GM18909 (cell line): ENCODE measurements around the gene ZNF346.

ENCODE experiments used
- ATAC-seq: cut with Tn5 transposase; IDR thresholded peaks from one replicate; pipeline ENCODE4 v1.9.1; 2021; ENCODE audit warnings: mild to moderate bottlenecking; ENCODE audit not compliant: unreplicated experiment, poor library complexity

The ZNF346 gene

DNA sequence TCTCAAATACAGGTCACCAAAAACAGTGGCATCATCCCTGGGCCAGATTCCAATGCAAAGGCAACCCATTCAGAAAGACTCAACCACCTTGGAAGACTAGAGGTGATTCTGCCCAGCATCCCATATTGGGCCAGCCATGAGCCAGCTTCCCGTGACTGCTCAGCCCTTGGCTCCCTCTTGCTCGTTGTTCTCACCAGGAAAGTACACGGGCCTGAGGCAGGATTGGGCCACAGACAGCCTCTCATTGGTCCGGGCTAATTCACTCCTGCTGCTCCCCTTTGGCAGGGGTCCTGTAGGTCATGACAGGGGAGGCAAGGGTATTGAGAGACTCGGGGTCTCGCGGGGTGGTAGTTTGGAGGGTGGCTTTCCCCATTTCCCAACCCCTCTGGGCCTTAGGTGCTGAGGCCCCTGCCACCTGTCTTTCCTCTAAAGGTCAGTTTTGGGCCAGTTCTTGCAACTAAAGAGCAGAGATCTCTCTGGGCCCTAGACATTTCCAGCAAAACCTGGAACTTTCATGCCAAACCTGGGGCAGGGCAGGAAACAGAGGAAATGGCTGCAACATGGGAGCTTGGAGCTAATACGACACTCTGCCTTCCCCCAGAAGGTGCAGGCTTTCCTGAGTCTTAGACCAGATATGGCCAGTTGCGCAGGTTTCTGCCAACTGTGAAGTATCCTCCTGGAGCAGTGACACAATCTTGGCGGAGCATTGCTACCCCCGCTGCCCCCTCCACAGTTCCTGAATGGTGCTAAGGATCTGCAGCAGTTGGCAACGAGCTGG, 42.2 kb downstream of the ZNF346 start:
- no peak for ATAC-seq

DNA sequence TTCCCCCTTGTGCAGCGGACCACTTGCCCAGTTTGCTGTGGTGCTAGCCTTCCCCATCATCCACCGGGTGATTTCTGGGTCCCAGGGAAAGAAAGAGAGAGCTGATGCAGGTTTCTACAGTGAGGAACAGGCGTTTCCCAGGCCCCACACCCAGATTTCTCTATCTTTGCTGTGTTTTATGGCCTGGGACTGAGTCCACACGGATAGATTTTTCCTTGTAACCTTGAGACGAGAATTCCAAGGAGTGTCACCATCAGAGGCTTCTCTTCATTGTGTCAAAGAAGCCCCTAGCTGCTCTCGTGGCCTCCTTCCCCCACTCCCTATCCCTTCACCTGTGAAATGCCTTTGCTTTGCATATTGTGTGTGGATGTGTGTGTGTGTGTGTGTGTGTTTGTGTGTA, 43.0 kb downstream of the ZNF346 start:
- ATAC-seq = no peak

DNA sequence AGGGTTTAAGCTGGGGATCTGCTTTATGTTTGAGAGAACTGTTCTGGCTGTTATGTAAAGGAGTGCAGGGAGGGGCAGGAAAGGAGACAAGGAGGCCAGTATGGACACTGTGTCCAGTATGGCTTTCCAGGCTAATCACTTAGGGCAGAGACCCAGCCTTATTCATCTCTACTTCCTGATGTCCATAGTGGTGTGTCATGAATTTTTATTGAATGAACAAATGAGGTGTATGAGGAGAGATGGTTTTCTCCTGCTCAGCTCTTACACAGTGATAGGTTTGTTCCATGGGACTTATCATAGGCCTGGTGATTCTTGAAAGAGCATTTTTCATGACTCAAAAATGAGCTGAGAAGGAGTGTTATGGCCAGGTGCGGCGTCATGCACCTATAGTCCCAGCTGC, 43.7 kb downstream of the ZNF346 start:
- no peak for ATAC-seq

DNA sequence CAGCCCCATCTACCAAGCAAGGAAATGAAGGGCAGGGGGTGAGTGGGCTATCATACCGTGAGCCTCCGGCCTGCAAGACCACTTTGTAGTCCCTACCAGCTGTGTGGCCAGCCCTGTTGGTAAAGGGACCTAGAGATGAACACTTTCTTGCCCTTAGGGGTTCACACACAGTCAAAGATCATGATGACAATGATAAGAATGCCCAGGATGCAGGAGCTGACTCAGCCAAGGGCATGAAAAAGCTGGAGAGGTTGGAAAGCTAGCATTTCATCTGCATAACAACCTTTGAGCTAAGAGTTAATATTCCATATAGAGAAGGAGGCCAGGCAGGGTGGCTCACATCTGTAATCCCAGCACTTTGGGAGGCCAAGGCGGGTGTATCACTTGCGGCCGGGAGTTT, 45.0 kb downstream of the ZNF346 start:
- no peak for ATAC-seq

DNA sequence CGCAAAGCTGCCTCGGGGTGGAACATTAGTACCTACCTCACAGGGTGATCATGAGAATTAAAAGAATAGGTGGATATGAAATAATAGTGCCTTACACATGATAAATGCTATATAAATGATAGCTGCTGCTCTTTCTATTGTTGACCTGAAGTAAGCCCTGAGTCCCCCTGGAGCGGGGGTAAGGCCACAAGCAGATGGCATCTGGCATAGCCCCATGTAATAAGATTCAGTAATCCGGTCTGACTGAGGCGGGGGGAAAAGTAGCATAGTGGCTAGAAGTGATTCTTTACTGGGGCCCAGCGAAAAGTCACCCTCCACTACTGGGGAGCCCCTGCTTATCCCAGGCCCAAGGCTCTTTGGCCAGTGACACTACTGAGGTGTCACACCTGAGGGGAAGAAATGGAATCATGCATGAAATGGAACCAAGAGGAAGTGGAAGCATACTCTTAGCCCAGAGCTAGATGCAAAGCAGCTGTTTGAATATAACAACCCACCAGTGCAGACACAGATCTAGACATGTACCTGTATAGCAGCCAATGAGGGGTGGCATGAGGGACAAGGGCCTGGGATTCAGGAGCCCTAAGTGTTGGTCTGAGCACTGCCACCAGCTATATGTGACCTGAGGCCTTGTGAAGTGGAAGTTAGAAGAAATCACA, 48.2 kb downstream of the ZNF346 start:
- no peak for ATAC-seq

DNA sequence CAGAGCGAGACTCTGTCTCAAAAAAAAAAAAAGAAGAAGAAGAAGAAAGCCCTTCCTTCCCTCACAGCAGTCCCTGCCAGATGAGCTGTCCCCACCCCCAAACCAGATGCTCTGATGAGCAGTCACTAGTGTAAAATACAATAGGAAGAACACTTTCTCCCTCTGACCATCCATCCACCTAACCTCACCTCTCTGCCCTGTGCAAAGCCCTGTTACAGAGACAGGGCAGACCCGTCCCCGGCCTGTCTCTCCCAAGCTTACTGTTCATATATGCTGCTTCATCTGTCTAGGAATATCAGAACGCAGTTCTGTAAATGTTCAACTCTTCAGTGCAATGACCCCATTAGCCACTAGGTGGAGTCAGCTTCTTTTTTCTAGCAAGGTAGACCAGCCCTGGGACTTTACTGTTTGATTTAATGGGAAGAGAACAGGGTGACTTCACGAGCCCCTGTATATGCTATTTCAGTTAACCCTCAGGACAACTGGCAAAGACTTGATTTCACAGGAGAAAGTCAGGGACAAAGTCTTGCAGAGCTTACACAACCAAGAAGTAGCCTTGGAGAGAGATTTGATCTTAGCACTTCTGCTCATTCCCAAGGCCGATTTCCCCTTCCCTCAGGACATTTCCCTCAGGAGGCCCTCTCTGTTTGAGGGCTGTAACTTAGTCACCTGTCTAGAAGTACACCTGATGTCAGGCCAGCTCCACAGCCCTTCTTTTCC, 49.3 kb downstream of the ZNF346 start:
- peak; percentile 65 for ATAC-seq

DNA sequence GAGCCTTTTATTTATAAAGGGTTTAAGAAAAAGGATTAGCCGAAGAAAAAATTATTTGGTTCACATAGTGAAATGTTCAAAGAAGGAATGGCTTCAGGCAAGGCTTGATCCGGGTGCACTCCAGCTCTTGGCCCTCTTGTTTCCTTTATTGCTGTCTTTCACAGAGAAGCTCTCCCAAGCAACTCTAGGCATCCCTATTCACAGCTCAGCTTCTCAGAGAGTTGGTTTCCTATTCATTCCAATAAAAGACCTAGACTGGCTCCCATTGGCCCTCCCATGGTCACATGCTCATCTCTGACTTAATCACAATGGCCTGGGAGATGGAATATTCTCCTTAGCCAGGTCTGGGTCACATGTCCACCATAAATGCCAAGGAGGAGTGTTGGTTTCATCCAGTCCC, 54.8 kb downstream of the ZNF346 start:
- no peak for ATAC-seq

DNA sequence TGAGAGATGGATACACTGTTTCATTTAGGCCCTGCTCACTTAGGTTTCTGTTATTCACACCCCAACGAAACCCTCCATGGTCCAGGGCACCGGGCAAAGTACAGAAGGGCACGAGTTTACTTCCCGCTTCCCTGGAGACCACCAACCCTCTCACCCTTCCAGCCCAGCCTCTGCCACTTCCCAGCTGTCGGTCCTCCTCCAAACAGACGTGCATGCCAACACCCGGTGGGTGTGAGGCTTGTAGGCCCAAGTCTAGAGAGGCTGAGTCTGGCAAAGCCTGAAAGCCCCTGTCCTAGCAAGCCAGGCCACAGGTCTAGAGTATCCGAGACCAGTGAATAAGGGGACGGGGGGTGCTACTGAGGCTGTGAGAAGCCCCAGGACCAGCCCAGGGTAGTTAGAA, 57.1 kb downstream of the ZNF346 start:
- no peak for ATAC-seq

DNA sequence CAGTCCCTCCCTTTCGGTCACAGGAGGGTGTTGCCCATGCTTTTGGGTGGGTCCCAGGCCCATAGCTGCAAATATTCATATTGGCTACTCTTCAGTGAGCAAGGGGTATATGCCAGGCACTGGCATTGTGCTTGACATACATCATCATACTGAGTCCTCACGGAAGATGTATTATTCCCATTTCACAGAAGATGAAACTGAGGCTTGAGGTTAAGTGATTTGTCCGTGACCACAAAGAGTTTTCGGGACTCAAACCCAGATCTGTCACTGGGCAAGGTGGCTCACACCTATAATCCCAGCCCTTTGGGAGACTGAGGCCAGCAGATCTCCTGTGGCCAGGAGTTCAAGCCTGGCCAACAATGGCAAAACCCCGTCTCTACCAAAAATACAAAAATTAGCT, 57.8 kb downstream of the ZNF346 start:
- no peak for ATAC-seq

DNA sequence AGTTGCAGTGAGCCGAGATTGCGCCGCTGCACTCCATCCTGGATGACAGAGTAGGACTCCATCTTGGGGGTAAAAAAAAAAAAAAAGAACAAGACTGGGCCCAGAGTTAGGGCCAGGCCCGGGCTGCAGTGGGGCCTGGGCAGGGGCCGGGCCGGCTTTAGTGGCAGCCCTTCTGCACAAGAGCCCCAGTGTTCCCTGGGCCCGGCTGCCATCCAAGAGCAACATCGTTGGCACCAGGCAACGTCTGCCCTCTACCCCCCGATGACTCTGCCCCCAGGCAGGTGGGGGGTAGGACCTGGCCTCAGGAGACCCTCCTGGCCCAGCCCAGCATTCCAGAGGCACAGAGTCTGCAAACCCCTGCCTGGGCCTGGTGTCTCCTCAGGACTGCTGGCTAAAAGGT, 59.4 kb downstream of the ZNF346 start:
- no peak for ATAC-seq

DNA sequence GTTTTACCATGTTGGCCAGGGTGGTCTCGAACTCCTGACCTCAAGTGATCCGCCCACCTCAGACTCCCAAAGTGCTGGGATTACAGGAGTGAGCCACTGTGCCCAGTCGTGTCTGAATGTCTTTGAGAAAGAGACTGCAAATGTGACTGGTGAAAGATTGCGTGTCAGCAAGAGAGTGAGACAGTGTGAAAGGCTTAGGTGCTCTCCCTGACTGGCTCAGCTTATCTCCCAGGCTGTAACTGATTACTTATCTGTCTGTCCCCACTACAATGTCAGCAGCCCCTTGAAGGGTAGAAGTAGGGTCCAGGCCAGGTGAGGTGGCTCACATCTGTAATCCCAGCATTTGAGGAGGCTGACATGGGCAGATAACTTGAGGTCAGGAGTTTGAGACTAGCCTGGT, 60.9 kb downstream of the ZNF346 start:
- ATAC-seq = no peak

DNA sequence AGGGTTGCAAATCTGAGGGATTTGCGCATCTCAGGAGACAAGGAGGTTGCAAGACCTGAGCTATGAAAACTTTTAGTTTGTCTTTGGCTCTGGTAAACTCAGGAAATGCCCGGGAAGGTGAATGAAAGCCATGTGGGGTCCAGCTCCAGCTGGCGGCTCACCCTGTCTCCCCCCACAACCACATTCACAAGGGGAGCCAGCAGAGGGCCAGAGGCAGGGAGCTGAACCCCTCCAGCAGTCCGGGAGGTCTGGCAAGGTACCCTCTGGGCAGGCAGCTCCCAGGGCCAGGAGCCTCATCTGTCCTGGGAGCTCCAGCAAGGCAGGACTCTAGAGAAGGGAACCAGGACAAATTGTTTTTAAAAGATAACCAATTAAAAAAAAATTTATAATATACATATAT, 61.7 kb downstream of the ZNF346 start:
- ATAC-seq = no peak

DNA sequence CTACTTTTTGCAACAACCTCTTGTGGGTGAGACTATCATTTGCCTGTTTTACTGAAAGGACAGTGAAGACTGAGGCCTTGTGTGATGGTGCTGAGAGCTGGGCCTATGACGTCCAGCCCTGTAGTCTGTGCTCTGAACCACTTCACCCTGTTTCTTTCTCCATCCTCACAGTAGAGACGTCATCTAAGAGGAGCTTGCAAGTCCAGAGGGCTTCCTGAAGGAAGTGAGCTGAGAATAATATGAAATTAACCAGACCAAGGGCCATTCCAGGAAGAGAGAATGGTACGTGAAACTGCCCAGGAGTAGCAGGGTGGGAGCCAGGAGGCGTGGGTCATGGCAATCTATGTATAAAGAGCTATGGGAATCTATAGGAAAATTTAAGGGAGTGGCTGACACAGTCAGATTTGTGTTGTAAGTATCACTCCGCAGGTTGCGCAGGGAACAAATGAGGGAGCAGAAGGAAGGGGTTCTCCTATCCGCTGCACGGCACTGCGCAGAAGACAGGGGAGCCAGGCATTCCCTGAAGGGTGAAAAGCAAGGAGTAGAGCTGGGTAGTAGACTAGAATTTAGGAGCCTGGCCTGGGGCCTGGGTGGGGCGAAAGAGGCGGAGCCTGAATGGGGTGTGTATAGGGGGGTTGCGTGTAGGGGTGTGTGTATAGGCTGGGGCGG, 63.6 kb downstream of the ZNF346 start:
- ATAC-seq = no peak

DNA sequence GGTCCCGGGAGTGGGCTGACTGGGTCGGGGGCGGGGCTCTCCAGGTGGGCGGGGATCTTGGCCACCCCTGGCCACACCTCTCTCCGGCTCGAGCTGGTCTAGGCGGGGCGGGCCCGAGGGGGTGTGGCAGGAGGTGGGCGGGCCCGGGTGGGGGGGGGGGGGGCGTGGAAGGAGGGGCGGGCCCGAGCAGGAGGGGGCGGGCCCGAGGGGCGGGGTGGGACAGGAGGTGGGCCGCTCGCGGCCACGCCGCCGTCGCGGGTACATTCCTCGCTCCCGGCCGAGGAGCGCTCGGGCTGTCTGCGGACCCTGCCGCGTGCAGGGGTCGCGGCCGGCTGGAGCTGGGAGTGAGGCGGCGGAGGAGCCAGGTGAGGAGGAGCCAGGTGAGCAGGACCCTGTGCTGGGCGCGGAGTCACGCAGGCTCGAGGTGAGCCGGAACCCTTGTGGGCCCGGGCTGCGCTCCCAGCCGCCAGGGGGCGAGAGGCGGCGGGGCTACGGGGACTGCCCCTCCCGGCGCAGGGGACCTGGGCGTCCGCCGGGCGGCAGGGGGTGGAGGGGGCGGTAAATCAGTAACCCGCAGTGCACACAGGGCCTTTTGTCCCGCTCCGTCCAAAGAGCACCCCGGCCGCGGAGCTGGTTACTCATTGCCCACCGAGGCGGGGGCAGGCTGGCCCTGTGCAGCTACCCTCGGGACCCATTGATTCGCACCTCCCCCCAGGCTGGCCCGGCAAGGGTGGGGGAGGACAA, 64.3 kb downstream of the ZNF346 start, which contains the start of gene FGFR4:
TSS of gene FGFR4 (plus strand) at position 262 of the 744 bp plus-strand sequence. CDS start 2,688 bp downstream, outside the sequence.
- ATAC-seq = peak; percentile 75

DNA sequence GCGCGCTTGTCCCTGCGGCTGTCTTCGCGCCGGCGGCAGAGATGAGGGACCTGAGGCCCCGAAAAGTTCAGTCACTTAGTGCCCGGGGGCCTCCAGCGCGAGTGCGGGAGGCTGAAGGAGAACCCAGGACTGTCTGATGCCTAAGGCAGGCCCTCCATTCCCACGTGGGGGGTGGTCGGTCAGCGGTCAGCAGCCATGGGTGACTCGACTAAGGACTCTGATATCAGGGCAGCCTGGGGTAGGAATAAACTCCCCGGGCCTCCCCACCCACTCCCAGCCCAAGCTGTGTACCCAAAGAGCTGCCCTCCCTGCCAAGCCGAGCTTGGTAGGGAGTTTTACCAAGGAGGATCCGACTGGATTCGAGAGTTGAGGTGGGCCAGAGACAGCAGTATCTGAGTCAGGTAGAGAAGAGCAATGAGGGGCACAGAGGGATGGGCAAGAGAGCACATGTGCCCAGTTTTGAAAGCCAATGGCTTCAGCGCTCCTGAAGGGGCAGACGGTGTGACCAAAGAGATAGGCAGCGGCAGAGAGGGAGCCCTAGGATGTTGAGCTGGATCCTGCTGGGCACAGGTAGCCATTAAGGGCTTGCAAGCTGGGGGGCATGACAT, 65.0 kb downstream of the ZNF346 start:
- ATAC-seq = no peak

DNA sequence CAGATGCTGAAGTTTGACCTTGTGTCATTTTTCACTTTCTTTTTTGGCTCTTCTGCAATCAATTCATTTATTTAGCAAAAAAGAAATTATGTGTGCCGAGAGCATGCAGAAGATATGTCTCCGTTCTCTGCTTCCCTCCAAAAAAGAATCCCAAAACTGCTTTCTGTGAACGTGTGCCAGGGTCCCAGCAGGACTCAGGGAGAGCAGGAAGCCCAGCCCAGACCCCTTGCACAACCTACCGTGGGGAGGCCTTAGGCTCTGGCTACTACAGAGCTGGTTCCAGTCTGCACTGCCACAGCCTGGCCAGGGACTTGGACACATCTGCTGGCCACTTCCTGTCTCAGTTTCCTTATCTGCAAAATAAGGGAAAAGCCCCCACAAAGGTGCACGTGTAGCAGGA, 66.6 kb downstream of the ZNF346 start:
- ATAC-seq = no peak

DNA sequence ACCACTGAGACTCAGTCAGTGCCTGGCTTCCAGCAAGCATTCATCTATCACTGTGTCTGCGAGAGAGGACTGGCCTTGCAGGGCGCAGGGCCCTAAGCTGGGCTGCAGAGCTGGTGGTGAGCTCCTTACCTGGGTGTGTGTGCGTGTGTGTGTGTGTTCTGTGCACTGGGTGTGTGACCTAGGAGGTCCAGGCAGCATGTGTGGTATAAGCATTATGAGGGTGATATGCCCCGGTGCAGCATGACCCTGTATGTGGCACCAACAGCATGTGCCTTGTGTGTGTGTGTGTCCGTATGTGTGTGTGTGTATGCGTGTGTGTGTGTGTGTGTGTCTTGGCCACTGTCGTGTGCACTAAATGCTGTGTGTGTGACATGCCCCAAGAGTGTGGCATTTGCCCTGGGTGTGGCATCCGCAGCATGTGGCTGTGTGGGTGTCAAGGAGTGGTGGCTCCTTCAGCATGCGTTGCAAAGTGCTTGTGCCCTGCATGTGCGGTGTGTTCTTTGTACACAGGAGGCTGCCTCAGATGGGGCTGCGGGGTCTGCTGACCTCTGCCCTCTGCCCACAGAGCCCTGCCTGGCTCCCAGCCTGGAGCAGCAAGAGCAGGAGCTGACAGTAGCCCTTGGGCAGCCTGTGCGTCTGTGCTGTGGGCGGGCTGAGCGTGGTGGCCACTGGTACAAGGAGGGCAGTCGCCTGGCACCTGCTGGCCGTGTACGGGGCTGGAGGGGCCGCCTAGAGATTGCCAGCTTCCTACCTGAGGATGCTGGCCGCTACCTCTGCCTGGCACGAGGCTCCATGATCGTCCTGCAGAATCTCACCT, 67.5 kb downstream of the ZNF346 start:
- no peak for ATAC-seq

DNA sequence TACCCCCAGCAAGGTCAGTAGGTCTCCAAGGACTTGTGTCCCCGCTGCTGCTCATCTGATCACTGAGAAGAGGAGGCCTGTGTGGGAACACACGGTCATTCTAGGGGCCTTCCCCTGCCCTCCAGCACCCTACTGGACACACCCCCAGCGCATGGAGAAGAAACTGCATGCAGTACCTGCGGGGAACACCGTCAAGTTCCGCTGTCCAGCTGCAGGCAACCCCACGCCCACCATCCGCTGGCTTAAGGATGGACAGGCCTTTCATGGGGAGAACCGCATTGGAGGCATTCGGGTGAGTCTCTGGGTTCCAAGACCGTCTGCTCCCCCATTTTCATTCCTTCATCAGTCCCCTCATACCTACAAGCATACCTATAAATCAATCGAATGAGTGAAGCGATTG, 68.3 kb downstream of the ZNF346 start:
- no peak for ATAC-seq

DNA sequence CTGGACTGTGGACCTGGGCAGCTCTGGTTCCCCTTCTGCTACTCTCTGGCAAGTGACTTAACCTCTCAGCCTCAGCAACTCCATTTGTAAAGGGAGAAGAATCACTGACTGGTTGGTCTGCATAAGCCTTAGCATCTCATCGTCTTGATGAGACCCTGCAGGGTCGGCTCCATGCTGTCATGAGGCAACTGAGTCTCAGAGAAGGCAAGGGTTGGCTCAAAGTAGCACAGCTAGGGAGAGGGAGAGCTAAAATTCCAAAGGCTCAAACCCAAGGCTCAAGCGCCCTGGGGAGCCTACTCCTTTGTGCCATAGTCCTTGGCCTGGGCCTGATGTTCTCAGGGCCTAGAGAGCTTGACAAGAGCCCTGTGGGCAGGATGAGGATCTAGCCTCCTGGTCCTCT, 68.7 kb downstream of the ZNF346 start:
- ATAC-seq = no peak
